Panc1 (cell line): ENCODE results near the gene WRNIP1. TPM values are rescaled to one million over a fixed set of nuclear protein-coding genes. Genes with fewer than 3 reads are reported as not detected.

Source experiments
- ATAC-seq: fragments of 200-7000 bp; cut with Tn5 transposase; 2 replicates; pipeline ENCODE4 v1.9.1; 2020; ENCODE audit warnings: mild to moderate bottlenecking, moderate library complexity
- BruUV-seq: library from RNA; stranded (reverse); fragments of 400-500 nt; replicated peaks from 2 replicates; lab custom pipeline; 2021; lab: Mats Ljungman, UMichigan
- CTCF ChIA-PET: fragments of 300-600 bp; sonication (Branson Sonifier 250); formaldehyde crosslinking; loops from one replicate; lab custom pipeline; 2022; ENCODE audit warnings: antibody characterized with exemption; lab: Charles Lee
- POLR2A ChIA-PET: fragments of 300-600 bp; sonication (Branson Sonifier 250); formaldehyde crosslinking; loops from one replicate; lab custom pipeline; 2022; ENCODE audit warnings: antibody characterized with exemption; lab: Charles Lee
- DNase-seq: peaks from one replicate; pipeline ENCODE4 v3.0.0-alpha.2; 2010; ENCODE audit warnings: low read depth, low spot score
- H3K27ac ChIP-seq: 2 replicates; pipeline ENCODE4 v1.5.1; 2011; ENCODE audit warnings: mild to moderate bottlenecking, low read length, inconsistent platforms
- H3K27me3 ChIP-seq: fragments of 200-500 bp; sonication (Bioruptor generic); 2 replicates; pipeline ENCODE4 v1.6.0; 2014; ENCODE audit warnings: low read length, inconsistent platforms; ENCODE audit not compliant: control insufficient read depth, insufficient read depth
- H3K36me3 ChIP-seq: fragments of 200-500 bp; sonication (Bioruptor generic); 2 replicates; pipeline ENCODE4 v1.5.1; 2014; ENCODE audit warnings: inconsistent platforms, mild to moderate bottlenecking, low read length, moderate library complexity; ENCODE audit not compliant: control insufficient read depth, insufficient read depth
- H3K4me1 ChIP-seq: 2 replicates; pipeline ENCODE4 v1.5.1; 2011; ENCODE audit warnings: inconsistent platforms, mild to moderate bottlenecking, low read length, moderate library complexity; ENCODE audit not compliant: control insufficient read depth, insufficient read depth
- H3K4me3 ChIP-seq, 2 experiments: 2 replicates each; pipeline ENCODE4 v1.5.1; 2011 to 2012; ENCODE audit warnings: low read depth in 2 of 2, low read length in 2 of 2, mild to moderate bottlenecking in 2 of 2, inconsistent platforms in 1 of 2, moderate library complexity in 1 of 2
- H3K9me3 ChIP-seq: fragments of 200-500 bp; sonication (Bioruptor generic); 2 replicates; pipeline ENCODE4 v1.5.1; 2014; ENCODE audit warnings: low read depth, mild to moderate bottlenecking, inconsistent platforms, low read length, moderate library complexity; ENCODE audit not compliant: control insufficient read depth, insufficient read depth
- CTCF ChIP-seq: fragments of 450-650 bp; IDR thresholded peaks from 2 replicates; pipeline ENCODE4 v1.5.1; 2017; ENCODE audit warnings: mild to moderate bottlenecking
- POLR2AphosphoS5 ChIP-seq: IDR thresholded peaks from 2 replicates; pipeline ENCODE4 v1.6.1; 2012; ENCODE audit warnings: mild to moderate bottlenecking, low read depth, low read length, moderate library complexity
- REST ChIP-seq, 2 experiments: IDR thresholded peaks; 2 replicates each; pipeline ENCODE4 v1.6.1; 2011 to 2012; ENCODE audit warnings: low read depth in 2 of 2, control low read depth in 1 of 2, low read length in 1 of 2, mild to moderate bottlenecking in 1 of 2, moderate library complexity in 1 of 2; ENCODE audit not compliant: insufficient read depth in 1 of 2
- SIN3A ChIP-seq: IDR thresholded peaks from 2 replicates; pipeline ENCODE4 v1.6.1; 2012; ENCODE audit warnings: low read depth, mild to moderate bottlenecking, low read length, moderate library complexity, borderline replicate concordance; ENCODE audit not compliant: insufficient read depth
- TCF7L2 ChIP-seq: IDR thresholded peaks from 2 replicates; pipeline ENCODE4 v1.6.1; 2011; ENCODE audit warnings: mild to moderate bottlenecking, low read depth, low read length, inconsistent platforms
- in situ Hi-C: cut with HindIII; loops from 2 replicates; pipeline ENCODE4 v1.10.0; 2016; ENCODE audit warnings: low sequenced_read_pairs, low pct_unique_long_range_greater_than_20kb
- intact Hi-C: fragments of 100-400 bp; cut with micrococcal nuclease; formaldehyde crosslinking; loops from one replicate; pipeline ENCODE4 v1.10.0; 2022; ENCODE audit not compliant: unreplicated experiment
- total RNA-seq: library from RNA; stranded (reverse); gene quantifications from one replicate; pipeline ENCODE4 v1.2.1, GENCODE V29; 2021; ENCODE audit not compliant: unreplicated experiment

Gene WRNIP1
- total RNA-seq, 1 experiment from 2014 or later, result 69.1 TPM

GRCh38 chr6:2756241-2756640 lies 9.0 kb upstream of the WRNIP1 start:
- Histone ChIP-seq H3K27me3 (no peaks in the 10 kb centered on the region), H3K9me3 (0 out of 2 replicates have a peak, but pooled peaks cover 5% of the 10 kb centered on the region), H3K4me3 (no peak overlapping the region), H3K4me1 (no peaks in the 10 kb centered on the region), H3K27ac (no peak overlapping the region), H3K36me3 (no peaks in the 10 kb centered on the region)
- TF ChIP-seq SIN3A, result no peak
- no peak for TF ChIP-seq TCF7L2
- no peak for TF ChIP-seq CTCF
- TF ChIP-seq REST (IDR thresholded peaks at IDR 0.05; ENCODE audit: insufficient read depth in 1 of 2, low read depth in 2 of 2, low read length in 1 of 2), result no peak
- TF ChIP-seq POLR2AphosphoS5, result no peak
- POLR2A ChIA-PET, result interaction anchor here (1.3 kb wide), 1 partner anchor 9 kb away, joined by 4 read pairs; the partner anchor contains the start of gene WRNIP1
- no peak for ATAC-seq
- no peak for DNase-seq
- BruUV-seq, result no TSS peak
- in situ Hi-C loops (no loop called here), intact Hi-C loops (no loop called here)
- CTCF ChIA-PET, result interaction anchor here (0.6 to 0.9 kb wide), 2 partner anchors 18 to 270 kb away, joined by 3 read pairs; no protein-coding TSS in a partner anchor

- CTCF ChIA-PET, result interaction anchor here (0.6 to 0.9 kb wide), 3 partner anchors 18 to 270 kb away, joined by 3 read pairs; no protein-coding TSS in a partner anchor
Observed at GRCh38 chr6:2756687-2757224, 8.4 kb upstream of the WRNIP1 start.

More at GRCh38 chr6:2756687-2757224, 8.4 kb upstream of the WRNIP1 start:
- POLR2A ChIA-PET, result interaction anchor here (0.6 to 1.3 kb wide), 2 partner anchors 9 to 42 kb away, joined by 3 to 4 read pairs; partner anchors contain the start of gene WRNIP1
- DNase-seq (no peak), ATAC-seq (no peak)
- BruUV-seq, result no TSS peak
- H3K36me3 ChIP-seq, result no peaks in the 10 kb centered on the region
- in situ Hi-C loops (no loop called here), intact Hi-C loops (no loop called here)
- H3K27ac ChIP-seq, result no peak overlapping the region
- TF ChIP-seq SIN3A (no peak), REST (IDR thresholded peaks at IDR 0.05; ENCODE audit: insufficient read depth in 1 of 2, low read depth in 2 of 2, low read length in 1 of 2) (no peak), CTCF (no peak), TCF7L2 (no peak), POLR2AphosphoS5 (no peak)
- no peaks in the 10 kb centered on the region for H3K27me3 ChIP-seq
- 0 out of 2 replicates have a peak, but pooled peaks cover 5% of the 10 kb centered on the region for H3K9me3 ChIP-seq
- no peaks in the 10 kb centered on the region for H3K4me1 ChIP-seq
- H3K4me3 ChIP-seq, result no peak overlapping the region
